Measurements from ENCODE around the gene TUNAR. TPM values are rescaled to one million over a fixed set of nuclear protein-coding genes. Genes with fewer than 3 reads are reported as not detected.

TUNAR gene
- total RNA-seq, 1 donor from 2014 or later: not detected

DNA sequence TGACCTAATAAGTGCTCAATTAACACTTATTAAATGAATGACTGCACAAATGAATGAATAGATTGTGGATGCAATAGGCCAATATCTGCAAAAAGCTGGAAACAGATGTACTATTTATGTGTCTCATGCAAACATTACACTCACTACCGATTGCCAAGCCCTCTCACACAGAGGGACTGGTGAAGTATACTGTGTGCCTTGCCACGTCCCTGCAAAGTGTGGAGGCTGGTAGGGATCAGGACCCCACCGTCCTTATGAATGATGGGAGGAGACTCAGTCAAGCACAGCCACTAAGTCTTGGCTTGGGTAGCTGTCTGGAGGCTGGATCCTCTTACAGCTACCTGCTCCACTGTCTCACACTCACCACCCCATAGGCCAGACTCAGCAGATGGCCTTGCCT lies 3.9 kb upstream of the TUNAR start:
- no peak for DNase-seq (ENCODE audit: low spot score)

DNA sequence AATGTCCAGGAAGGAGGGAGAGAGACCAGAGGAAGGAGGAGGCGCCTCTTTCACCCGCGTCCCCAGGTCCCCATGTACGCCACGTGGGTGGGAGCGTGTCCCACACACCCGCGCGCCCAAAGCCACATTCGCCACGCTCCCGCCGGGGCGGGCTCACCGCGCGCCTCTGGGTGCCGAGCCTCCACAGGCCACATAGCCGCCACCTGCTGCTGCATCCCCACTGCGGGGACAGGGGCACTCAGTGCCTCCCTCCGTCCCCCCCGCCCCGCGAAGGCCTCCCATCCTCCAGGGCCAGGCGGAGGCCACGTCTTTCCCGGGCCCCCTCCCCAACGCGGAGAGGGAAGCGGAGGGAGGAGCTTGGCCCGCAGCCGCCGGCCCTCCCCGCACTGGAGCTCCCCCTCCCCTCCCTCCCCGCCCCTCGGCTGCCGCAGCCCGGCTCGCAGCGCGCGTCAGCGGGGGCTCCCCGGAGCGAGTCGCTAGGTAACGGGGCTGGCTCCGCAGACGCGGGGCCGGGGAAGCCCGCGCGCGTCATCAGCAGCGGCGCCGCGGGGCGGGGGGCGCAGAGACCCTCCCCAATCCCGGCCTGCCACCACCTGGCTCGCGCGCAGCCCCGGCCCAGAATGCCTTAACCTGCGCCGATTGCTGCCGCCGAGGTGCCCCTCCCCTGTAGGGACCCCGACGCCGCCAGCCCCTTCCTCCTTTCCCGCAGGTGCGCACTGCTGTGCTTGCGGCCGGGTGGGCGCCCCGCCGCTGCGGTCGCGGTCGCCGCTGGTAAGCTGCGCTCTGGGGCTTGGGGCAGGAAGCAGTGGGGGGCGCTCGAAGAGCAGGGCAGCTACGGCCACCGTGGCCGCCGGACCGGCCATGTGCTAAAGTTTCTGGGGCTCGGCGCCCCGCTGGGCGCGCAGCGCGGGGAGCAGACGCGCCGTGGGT lies 536 bp upstream of the TUNAR start:
- DNase-seq (ENCODE audit: low spot score): no peak

DNA sequence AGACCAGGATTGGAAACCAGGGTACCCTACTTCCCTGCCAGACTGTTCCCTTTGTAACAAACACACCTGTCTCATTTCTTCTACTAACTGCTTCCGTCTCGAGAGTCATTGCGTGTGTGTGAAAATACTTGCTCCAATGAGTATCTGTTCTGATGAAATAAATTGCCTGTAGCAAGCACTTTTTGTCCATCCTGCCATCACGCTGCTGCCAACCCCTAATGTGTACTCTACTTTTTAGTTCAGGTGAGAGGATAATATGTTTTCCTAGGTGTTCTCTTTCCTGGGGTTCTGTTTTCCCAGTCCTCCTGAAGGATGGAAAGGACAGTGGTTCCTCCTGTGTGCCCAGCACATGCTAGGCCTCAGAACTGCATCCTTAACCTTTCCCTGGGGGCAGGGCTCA lies 1.0 kb downstream of the TUNAR start:
- DNase-seq (ENCODE audit: low spot score): no peak

DNA sequence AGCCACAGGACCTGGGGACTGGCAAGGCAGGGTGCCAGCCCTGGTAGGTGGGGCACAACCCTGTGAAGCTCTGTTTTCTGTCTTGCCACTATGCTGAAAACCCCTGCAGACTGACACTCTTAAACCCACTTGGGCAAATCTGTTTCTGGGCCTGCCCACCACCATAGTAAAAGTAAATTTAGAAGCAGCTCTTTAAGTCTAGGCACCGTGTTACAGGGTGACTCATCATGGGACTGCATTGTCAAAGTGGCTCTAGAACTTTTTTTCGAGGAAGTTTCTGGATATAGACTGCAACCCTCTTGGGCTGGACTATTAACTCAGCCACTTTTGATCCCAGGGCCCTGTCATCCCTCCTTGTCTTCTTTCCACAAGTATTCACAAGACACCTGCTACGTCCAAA lies 7.7 kb downstream of the TUNAR start:
- no peak for DNase-seq (ENCODE audit: low spot score)

DNA sequence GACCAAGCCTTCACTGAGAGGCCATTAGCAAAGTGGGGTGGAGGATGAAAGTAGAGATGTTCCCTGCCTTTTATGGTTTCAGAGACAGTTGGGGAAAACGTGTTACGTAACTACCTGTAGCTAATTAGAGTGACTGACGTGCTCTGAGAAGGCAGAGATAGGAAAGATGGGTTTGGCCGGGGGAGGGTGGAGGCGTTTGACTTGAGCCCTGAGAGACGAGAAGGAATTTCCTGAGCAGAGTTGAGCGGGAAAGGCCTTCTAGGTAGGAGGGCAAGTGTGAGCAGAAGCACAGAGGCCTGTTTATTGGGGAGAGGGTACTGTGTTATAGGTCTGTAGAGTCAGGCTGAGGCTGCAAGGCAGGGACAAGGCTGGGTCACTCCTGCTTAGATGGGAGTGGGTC lies 8.6 kb downstream of the TUNAR start:
- no peak for DNase-seq (ENCODE audit: low spot score)

DNA sequence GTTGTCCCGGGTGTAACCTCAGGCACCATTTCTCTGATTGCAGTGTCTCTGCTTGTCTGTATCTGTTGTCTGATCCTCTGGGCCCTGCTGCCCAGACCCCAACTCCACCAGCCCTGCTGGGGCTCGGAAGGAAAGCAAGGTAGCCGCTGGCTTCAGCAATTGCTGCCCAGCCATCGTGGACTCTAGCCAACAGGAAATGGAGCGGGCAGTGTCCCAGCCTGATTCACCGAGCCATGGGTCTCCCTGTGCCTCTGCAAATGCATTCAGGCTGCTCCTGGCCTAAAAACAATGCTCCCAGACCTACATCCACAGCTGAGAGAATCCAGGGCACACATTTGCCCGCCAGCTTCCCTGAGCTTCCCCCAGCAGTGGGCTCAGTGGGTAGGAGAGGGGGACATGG lies 9.2 kb downstream of the TUNAR start:
- DNase-seq (ENCODE audit: low spot score): peak; percentile 17

DNA sequence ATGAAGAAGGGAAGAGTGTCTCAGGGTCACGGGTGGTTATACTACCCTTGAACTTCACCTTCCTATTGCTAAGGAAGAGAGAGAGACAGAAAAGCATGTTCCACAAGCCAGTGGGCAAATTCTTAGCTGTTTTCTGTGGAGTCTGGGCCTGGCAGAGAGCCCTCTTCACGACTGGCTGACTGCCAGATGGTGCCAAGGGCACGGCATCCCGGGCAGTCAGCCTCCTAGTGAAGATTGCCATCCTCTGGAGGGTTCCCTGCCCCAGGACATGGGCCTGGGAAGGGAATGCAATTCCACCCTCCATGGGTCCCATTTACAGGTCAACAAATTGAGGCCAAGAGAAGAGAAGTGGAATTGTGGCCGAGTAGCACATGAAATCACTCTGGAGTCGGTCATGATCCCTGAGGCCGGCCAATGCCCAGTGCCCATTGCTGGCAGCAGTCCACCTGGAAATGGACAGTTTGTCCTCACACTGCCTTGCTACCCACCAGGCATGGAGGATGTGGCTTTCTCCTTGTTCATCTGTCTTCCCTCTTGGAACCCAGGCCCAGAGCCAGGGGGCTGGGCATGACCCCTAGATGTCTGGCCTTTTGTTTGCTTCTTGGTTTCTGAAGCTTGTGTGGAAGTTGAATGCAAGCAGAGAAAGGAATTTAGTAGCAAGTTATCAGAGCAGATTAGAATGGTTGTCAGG lies 9.9 kb downstream of the TUNAR start:
- DNase-seq (ENCODE audit: low spot score): no peak

DNA sequence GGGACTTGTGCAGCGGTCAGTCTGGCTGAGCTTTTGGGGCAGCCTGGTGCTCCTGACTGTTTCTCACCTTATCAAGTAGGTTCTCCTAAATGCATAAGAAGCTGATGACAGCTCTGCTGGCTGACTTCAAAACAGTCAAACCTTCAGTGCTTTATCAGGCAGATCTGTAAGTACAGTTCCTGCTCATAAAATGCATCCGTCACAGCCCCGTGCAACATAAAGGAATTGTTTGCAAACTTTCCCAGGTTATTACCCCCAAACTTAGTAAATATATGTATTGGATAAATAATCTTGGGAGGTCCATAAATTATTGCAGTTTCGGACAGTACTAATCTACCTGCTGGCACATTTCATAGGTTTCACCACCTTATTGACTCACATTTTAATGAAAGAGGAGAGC lies 10.7 kb downstream of the TUNAR start:
- no peak for DNase-seq (ENCODE audit: low spot score)

DNA sequence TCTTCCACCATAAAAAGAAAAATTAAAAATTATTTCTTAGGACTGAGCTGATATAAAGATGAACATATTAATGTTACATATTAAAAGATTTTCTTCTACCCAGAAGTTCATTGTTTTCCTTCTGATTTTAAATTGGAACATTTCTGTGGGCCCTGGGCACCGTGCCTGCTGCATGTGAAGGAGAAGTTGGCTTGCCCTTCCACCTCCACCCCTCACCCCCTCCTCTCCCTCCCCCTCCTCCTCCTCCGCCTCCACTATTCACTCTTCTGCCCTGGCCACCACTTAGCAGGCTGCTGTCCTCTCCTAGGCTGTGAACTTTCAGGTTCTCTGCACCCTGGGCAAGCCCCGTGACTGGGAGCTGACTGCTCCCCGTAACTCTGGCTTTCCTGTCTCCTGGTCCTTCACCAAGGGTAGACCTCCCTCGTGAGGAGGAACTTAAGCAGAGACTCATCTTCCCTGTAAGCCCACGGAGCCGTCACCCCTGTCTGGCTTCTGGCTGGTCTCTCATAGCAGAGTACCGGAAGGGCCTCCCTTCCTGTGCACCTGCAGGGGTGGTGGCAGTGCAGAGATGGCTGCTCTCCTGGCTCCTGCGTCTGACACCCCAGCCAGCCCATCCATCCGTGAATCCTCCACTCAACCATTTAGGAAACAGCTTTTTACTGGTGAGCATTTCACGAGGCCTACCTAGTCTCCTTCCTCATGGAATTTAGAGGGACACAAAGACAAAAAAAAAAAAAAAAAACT lies 12.8 kb downstream of the TUNAR start:
- DNase-seq (ENCODE audit: low spot score): no peak

DNA sequence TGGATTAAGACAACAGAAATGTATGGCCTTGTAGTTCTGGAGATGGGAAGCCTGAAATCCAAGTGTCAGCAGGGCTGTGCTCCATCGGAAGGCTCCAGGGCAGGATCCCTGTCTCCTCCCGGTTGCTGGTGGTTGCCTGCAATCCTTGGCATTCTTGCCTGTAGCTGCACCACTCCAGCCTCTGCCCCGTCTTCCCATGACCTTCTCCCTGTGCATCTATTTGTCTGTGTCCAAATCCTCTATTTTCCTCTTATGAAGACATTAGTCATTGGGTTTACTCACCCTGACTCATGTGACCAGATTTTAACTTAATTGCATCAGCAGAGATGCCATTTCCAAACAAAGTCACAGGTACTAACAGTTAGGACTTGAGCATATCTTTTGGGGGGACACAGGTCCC lies 15.1 kb downstream of the TUNAR start:
- no peak for DNase-seq (ENCODE audit: low spot score)

DNA sequence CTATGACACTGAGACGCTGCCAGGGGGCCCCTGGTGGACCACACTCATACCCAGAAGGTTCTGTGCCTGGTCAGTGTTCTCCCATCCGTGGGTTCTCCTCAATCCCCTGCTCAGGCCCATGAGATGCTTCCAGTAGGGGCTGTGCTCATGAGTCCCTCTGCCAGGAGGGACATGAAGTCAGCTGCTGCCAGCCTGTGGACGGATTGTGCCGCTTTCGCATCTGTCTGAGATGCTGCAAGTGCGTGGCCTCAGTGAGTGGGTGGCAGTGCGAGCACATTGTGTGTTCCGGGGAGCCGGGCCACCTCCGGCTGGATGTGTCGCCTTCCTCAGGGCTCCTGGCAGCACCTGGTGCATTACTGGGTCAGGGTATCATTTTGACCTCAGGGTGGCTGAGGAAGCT lies 15.5 kb downstream of the TUNAR start:
- no peak for DNase-seq (ENCODE audit: low spot score)

DNA sequence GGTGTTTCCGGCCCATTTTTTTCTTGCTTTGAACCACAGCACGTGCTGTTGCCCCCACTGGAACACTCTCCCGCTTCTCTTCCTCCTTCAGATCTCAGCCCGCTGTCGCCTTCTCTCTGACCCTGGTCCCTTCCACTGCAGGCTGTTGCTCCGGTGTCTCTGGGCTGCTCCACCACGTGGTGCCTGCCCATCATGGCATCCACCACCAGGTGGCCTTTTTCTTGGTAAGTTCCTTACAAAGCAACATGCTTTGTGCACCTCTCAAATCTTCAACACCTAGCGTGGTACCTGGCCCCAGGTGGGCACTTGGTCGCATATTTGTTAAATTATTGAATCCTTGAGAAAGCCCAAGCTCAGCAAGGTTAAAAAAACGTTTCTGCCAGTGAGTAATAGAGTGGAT lies 19.1 kb downstream of the TUNAR start:
- no peak for DNase-seq (ENCODE audit: low spot score)

DNA sequence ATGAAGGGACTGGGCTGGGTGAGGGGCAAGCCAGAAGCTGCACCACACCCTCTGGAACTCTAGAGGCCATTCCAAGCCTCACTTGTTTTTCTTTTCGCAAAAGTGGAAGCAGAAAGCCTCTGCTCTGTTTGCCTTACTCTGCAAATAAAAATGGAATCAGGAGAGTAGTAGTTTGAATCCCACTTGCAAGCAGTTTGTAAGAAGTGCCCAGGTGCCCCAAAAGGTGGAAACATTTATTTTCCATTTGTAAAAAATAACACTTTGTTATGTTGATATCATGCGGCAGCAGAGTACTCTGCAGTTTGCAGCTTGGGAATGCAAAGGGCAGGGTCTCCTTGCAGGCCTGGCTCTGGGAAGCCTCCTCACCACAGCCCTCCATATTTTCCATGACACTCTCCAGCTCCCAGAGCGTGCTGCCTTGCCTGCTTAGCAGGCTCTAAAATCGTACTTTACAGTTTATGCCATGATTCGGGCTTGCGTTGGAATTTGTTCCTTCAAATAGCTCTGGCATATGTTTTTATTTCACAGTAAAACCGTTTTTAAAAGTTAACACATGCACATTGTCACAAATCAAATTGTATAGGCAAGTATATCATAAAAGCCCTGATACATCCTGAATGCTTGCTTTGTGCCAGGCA lies 20.0 kb downstream of the TUNAR start:
- no peak for DNase-seq (ENCODE audit: low spot score)

DNA sequence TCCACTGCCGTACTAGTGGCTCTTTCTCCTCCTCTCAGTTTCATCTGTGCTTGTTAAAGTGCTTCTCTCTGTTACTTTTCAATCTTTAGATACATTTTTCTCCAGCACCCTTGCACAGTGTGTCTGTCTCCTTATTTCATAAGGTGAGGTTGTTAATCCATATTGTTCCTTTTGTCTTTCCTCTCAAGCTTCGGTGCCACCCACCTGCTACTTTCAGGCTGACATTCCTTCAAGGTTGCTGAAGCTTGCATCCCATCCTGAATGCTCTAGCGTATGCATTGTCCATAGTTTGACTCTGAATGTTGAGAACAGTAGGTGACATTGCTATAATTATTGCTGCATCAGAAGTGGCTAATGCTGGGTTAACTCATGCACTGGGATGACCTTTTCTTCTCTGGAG lies 20.6 kb downstream of the TUNAR start:
- DNase-seq (ENCODE audit: low spot score): no peak

DNA sequence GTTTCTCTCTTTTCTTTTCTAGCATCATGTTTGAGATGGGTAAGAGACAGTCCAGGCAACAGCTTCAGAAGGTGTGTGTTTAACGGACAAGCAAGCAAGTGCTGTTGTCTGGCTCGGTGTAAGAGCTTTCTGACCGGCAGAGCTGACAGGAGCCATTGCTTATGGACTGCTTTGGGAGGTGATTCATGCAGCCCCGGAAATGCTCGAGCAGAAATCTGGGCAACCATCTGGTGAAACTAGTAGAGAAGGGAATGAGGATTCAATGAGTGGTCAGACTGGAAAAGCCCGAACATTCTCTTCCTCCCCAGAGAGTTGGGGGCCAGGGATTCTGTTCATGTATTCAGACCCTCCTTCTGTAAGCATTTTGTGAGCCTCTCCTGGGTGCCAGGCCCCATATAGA lies 24.4 kb downstream of the TUNAR start:
- DNase-seq (ENCODE audit: low spot score): no peak

DNA sequence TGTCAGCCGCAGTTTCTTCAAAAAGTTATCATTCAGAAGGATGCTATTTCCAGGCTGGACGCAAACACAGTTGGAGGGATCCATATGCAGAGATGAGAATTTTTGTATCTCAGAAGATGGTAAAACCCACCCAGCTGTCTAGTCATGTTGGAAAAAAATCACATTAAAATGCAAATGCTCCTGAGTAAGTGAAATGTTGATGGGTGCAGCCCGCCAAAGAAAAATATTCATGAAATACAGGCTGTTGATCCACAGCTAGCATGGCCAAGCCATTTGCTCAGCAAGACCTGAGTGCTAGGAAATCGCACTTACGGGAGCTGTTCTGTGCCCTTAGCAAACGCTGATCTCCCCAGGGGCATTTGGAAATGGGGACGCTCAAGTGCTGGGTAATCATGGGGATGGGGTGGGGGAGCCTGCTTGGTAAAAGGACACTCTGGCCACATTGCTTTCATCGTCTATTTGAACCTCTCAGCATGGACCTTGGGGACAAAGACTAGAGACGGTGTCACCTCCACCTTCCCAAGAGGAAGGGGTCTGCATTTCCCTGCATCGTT lies 25.7 kb downstream of the TUNAR start:
- DNase-seq (ENCODE audit: low spot score): no peak

DNA sequence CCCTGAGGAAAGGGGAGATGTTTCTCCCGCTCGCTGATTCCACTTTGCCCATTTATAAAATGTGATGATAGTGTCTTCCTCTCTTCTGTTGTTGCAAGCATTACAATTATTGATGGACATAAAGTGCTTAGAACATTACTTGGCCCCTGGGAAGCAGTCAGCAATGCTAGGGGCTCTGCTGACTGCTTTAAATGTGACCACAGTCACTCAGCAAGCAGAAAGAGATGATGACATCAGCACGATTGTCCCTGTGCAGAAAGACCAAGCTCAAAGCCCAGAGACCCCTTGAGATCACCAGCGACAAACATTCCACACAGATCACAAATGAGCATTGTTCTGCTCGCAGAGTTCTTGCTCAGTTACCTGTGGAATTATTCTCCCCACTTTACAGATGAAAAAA lies 26.5 kb downstream of the TUNAR start:
- no peak for DNase-seq (ENCODE audit: low spot score)

DNA sequence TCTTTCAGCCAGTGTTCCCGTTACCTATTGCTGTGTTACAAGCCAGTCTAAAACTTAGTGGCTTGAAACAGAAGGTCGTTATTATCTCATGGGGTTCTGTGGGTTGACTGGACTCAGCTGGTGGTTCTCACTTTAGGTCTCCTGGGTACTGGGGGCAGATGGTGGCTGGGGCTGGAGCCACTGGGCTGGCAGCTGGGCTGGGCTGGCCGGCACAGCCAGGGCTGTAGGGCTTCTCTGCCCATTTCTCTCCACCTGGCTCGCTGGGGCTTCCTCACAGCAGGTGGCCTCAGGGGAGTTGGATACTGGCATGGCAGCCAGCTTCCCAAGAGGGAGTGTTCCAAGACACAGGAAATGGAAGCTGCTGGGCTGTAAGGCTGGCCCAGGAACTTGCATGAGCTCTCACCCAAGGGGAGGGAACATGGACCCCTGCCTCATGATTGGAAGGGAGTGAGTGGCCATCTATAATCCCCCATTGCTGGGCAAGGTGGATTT lies 27.0 kb downstream of the TUNAR start:
- no peak for DNase-seq (ENCODE audit: low spot score)

DNA sequence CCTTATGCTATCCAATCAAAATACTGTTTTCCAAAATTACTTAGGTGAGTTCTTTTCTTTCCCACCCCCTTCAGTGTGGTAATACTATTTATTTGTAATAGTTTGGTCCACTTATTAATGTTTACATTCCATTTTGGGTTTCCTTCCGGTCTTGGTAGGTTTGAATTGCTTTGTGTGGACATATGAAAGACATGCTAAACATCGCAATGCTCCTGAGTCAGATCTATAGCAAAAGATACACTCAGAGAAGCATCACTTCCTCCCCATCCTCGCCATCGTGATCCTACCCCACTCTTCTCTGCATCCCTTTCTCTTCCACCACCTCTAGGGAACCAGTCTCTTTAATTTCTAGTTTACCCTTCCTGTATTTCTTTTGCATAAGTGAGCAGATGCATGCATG lies 30.0 kb downstream of the TUNAR start:
- no peak for DNase-seq (ENCODE audit: low spot score)

DNA sequence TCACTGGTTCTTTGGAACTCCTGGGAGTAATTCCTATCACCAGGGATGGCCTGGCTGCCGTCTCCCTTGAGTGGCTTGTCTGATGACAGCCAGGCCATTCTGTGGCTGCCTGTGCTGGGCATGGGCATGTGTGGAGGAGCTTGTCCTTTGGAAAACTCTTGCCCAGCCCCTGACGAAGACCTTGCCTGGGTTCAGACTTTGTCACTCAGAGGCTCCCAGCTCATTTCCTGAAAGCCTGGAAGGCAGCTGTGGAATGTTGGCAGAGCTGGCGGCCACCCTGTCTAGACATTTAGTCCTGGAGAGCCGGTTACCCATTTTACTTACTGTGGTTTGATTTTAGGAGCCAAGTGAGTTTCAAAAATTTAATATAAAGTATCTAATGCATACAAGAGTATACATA lies 34.0 kb downstream of the TUNAR start:
- no peak for DNase-seq (ENCODE audit: low spot score)

DNA sequence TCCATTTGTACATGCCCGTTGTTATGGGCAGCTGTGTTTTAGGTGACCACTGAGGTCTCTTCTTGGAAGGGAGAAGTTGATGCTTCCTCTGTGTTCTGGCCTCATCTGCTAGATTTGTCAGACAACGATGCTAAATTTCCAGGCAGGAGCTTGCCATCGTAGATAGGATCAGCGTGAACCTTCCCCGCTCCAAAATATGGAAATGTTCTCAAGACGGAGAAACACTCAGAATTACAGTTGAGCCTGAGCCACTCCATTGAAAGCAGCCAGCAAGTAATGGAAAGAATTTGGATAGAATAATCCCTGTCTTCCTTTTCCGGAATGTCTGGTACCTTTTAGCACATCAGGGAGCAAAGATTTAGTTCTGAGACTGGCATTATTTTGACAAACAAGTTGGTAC lies 34.8 kb downstream of the TUNAR start:
- no peak for DNase-seq (ENCODE audit: low spot score)

DNA sequence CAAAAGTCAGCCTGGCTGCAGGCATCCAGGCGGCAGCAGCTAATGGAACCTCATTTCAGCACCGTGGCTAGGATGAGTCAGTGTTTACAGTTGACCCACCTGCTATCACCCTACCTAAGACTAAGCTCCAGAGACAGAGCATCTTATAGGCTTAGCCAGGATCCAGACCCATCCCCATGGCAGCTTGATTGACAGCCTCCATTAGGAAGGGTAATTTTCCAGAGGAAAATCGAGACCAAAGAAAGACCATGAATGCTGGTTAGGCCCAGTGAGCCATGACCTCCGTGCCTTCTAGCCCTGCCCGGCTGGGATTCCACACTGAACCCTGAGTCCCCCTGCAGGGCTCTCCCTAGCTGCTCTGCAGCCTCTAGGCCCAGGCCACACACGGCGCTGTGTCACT lies 38.7 kb downstream of the TUNAR start:
- DNase-seq (ENCODE audit: low spot score): no peak
